HepG2 (cell line): ENCODE measurements around the gene MZT1. TPM values are rescaled to one million over a fixed set of nuclear protein-coding genes. Genes with fewer than 3 reads are reported as not detected.

ENCODE experiments used
- ATF1 ChIP-seq: IDR thresholded peaks from 2 replicates; pipeline ENCODE4 v1.6.1; 2016; ENCODE audit warnings: mild to moderate bottlenecking, control low read depth
- HIVEP1 ChIP-seq: sonication (generic); formaldehyde crosslinking; IDR thresholded peaks from 2 replicates; pipeline ENCODE4 v1.4.0; 2020; ENCODE audit warnings: mild to moderate bottlenecking, missing genetic modification reagents
- IKZF4 ChIP-seq: sonication (generic); formaldehyde crosslinking; IDR thresholded peaks from 2 replicates; pipeline ENCODE4 v1.5.1; 2020; ENCODE audit warnings: borderline replicate concordance, mild to moderate bottlenecking, low read depth, missing genetic modification reagents; ENCODE audit errors: not compliant biosample characterization
- JDP2 ChIP-seq: sonication (generic); formaldehyde crosslinking; IDR thresholded peaks from 2 replicates; pipeline ENCODE4 v1.8.1; 2022; ENCODE audit warnings: missing genetic modification reagents, borderline replicate concordance
- KDM5A ChIP-seq: fragments of 200-600 bp; sonication (generic); IDR thresholded peaks from 2 replicates; pipeline ENCODE4 v1.7.0; 2018; ENCODE audit warnings: antibody characterized with exemption, mild to moderate bottlenecking, low read length, borderline replicate concordance
- KLF9 ChIP-seq: IDR thresholded peaks from 2 replicates; pipeline ENCODE4 v1.6.1; 2016; ENCODE audit warnings: low read depth
- NFRKB ChIP-seq: fragments of 450-650 bp; IDR thresholded peaks from 2 replicates; pipeline ENCODE4 v1.6.1; 2017
- SOX13 ChIP-seq, 3 experiments: fragments of 450-650 bp in 1 of 3; sonication (generic) in 1 of 3; formaldehyde crosslinking in 1 of 3; IDR thresholded peaks in 2 of 3; conservative IDR thresholded peaks in 1 of 3; 2 replicates each; pipeline versions ENCODE4 v1.5.0 to v1.6.1; 2016 to 2020; ENCODE audit warnings: antibody characterized with exemption in 1 of 3, mild to moderate bottlenecking in 1 of 3, missing compliant biosample characterization in 1 of 3, missing genetic modification reagents in 1 of 3, moderate library complexity in 1 of 3
- TEAD3 ChIP-seq: optimal IDR thresholded peaks from 2 replicates; pipeline ENCODE3; 2016; ENCODE audit warnings: borderline replicate concordance
- ZFP36 ChIP-seq: fragments of 150-350 bp; IDR thresholded peaks from 2 replicates; pipeline ENCODE4 v1.6.1; 2018; ENCODE audit warnings: borderline replicate concordance, low read length, low read depth; ENCODE audit not compliant: partially characterized antibody
- ZNF333 ChIP-seq: sonication (generic); formaldehyde crosslinking; IDR thresholded peaks from 2 replicates; pipeline ENCODE4 v1.4.0; 2020; ENCODE audit warnings: mild to moderate bottlenecking, missing genetic modification reagents, borderline replicate concordance
- ZNF367 ChIP-seq: sonication (generic); formaldehyde crosslinking; IDR thresholded peaks from 2 replicates; pipeline ENCODE4 v1.4.0; 2020; ENCODE audit warnings: missing genetic modification reagents, borderline replicate concordance
- ZNF569 ChIP-seq: sonication (generic); formaldehyde crosslinking; IDR thresholded peaks from 2 replicates; pipeline ENCODE4 v1.5.0; 2020; ENCODE audit warnings: mild to moderate bottlenecking, missing genetic modification reagents, moderate library complexity, borderline replicate concordance
- ZNF616 ChIP-seq: sonication (generic); formaldehyde crosslinking; IDR thresholded peaks from 2 replicates; pipeline ENCODE4 v1.5.0; 2020; ENCODE audit warnings: low read depth, mild to moderate bottlenecking, missing genetic modification reagents
- polyA plus RNA-seq, 8 experiments: library from polyadenylated mRNA; depleted of rRNA in 3 of 8; stranded (reverse) in 7 of 8; unstranded in 1 of 8; fragments of >200 nt; fragmentation: Illumina TruSeq in 4 of 8; extraction: Trizol in 4 of 8; gene quantifications; 2 replicates each; pipeline versions ENCODE4 v1.2.1 to v1.2.3, GENCODE V29; 2011 to 2016; ENCODE audit warnings: low read depth in 4 of 8, missing spikeins in 1 of 8, mixed read lengths in 1 of 8; ENCODE audit not compliant: insufficient read depth in 1 of 8
- total RNA-seq, 5 experiments: library from RNA; depleted of rRNA; stranded (reverse); fragments of >200 nt; fragmentation: Illumina TruSeq; extraction: Trizol; gene quantifications; 2 replicates each; pipeline ENCODE4 v1.2.3, GENCODE V29; 2016; ENCODE audit warnings: low read depth in 1 of 5
- TF ChIP-seq, protein P1 (sequence below), 2 experiments: fragments of 450-650 bp in 1 of 2; sonication (generic) in 1 of 2; formaldehyde crosslinking in 1 of 2; IDR thresholded peaks; 2 replicates each; pipeline versions ENCODE4 v1.6.1 to v1.8.0; 2016 to 2022; ENCODE audit warnings: antibody characterized with exemption in 1 of 2, mild to moderate bottlenecking in 1 of 2, missing genetic modification reagents in 1 of 2
- TF ChIP-seq, protein P2 (sequence below): sonication (generic); formaldehyde crosslinking; IDR thresholded peaks from 2 replicates; pipeline ENCODE4 v1.4.0; 2020; ENCODE audit warnings: missing genetic modification reagents, borderline replicate concordance

MZT1 gene
- total and polyA plus RNA-seq, 2 of the 13 experiments (the other 11 are each of a cell fraction or from before 2014, with no cell fraction given) = 11.7 to 17.2 TPM

DNA sequence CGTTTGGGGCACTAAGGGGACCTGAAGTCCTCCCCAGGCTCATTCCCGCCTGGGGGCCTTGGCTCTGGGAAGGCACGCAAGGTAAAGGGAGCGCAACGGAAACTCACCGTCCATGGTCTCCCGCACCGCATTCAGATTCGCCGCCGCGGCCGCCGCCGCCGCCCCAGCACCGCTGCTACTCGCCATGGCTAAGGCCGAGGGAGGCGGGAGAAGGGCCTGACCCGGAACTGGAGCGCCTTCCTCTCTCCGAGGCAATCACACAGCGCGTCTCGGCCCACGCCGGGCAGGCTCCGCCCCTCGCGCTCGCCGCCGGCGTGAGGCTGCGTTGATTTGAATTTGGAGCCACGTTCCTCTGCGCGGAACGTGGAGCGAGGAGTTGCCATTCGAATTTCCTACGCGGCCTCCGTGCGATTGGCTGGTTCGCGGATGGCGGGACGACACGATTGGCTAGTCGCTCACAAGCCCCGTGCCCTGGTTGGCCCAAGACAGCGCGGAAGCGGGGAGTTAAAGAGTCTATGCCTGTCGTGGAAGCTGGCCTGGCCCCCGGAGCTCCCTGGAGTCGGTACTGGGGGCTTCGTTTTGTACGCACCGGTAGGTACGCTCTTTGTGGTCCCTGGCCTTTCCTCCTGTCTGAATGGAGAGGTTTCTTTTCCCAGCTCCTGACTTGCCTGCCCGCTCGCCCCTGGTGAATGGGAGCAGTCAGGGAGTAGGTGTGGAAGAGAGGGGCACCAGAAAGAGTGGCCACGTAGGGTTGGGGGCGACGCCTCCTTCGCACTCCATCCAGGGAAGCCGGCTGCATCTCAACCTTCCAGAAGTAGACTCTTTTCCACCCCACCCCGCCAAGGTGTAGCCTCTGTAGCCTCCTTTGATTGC is at the start of gene MZT1, which contains the start of gene BORA (continued):
- TF ChIP-seq, protein P1, sequence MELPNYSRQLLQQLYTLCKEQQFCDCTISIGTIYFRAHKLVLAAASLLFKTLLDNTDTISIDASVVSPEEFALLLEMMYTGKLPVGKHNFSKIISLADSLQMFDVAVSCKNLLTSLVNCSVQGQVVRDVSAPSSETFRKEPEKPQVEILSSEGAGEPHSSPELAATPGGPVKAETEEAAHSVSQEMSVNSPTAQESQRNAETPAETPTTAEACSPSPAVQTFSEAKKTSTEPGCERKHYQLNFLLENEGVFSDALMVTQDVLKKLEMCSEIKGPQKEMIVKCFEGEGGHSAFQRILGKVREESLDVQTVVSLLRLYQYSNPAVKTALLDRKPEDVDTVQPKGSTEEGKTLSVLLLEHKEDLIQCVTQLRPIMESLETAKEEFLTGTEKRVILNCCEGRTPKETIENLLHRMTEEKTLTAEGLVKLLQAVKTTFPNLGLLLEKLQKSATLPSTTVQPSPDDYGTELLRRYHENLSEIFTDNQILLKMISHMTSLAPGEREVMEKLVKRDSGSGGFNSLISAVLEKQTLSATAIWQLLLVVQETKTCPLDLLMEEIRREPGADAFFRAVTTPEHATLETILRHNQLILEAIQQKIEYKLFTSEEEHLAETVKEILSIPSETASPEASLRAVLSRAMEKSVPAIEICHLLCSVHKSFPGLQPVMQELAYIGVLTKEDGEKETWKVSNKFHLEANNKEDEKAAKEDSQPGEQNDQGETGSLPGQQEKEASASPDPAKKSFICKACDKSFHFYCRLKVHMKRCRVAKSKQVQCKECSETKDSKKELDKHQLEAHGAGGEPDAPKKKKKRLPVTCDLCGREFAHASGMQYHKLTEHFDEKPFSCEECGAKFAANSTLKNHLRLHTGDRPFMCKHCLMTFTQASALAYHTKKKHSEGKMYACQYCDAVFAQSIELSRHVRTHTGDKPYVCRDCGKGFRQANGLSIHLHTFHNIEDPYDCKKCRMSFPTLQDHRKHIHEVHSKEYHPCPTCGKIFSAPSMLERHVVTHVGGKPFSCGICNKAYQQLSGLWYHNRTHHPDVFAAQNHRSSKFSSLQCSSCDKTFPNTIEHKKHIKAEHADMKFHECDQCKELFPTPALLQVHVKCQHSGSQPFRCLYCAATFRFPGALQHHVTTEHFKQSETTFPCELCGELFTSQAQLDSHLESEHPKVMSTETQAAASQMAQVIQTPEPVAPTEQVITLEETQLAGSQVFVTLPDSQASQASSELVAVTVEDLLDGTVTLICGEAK (IDR thresholded peaks at IDR 0.05) = no peak
- TF ChIP-seq, protein P1 (CRISPR knock-in tag; IDR thresholded peaks at IDR 0.05) = peak; percentile 88
- TF ChIP-seq JDP2 (CRISPR knock-in tag) (peak; percentile 95), ZNF367 (peak; percentile 80; the same call in 1 of the 2 replicates), KDM5A (peak; percentile 65), IKZF4 (peak; percentile 79), NFRKB (no peak), ZNF616 (CRISPR knock-in tag) (0 out of 2 replicates have a peak, but pooled peaks have one; percentile 45), KLF9 (peak; percentile 16; the same call in 1 of the 2 replicates), ZFP36 (no peak), ZNF333 (CRISPR knock-in tag) (0 out of 2 replicates have a peak, but pooled peaks have one; percentile 44), ZNF569 (CRISPR knock-in tag) (peak; percentile 90; the same call in 1 of the 2 replicates), HIVEP1 (peak; percentile 67; the same call in 1 of the 2 replicates), ATF1 (CRISPR knock-in tag) (peak; percentile 76), SOX13 (IDR thresholded peaks at IDR 0.05) (no peak), SOX13 (CRISPR knock-in tag; conservative IDR thresholded peaks at IDR 0.05 in 1 of 2, IDR thresholded peaks at IDR 0.05 in 1 of 2) (peak in 1 of 2 experiments; percentile 51; a peak in 2 of 4 replicates), TEAD3 (peak; percentile 81)
- TF ChIP-seq, protein P2, sequence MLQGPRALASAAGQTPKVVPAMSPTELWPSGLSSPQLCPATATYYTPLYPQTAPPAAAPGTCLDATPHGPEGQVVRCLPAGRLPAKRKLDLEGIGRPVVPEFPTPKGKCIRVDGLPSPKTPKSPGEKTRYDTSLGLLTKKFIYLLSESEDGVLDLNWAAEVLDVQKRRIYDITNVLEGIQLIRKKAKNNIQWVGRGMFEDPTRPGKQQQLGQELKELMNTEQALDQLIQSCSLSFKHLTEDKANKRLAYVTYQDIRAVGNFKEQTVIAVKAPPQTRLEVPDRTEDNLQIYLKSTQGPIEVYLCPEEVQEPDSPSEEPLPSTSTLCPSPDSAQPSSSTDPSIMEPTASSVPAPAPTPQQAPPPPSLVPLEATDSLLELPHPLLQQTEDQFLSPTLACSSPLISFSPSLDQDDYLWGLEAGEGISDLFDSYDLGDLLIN (CRISPR knock-in tag) = no peak; the same call in 1 of the 2 replicates
